ENCODE results near the gene UQCRQ.
"Not testable (repeated sequence)": the region's sequence is repeated elsewhere in the genome, so short reads cannot be mapped to it uniquely, and the experiment has no call there.

UQCRQ gene

DNA sequence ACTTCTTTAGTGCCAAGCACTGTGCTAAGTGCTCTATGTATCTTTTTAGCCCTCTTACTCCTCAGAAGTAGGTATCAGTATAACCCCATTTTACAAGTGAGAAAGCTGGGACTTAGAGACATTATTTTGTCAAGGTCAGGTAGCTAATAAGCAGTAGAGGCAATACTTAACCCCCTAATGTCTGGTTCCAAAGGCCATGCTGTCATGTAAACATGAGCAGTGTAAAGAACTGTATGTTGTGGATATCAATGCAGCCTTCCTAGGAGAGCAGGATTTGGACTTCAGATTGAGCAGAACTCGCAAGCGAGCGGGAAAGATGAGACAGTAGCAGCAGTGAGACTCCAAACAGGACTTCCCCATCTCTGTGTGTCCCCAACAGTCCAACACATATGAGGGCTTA is 32.4 kb upstream of the UQCRQ start:
- no peak for DNase-seq

DNA sequence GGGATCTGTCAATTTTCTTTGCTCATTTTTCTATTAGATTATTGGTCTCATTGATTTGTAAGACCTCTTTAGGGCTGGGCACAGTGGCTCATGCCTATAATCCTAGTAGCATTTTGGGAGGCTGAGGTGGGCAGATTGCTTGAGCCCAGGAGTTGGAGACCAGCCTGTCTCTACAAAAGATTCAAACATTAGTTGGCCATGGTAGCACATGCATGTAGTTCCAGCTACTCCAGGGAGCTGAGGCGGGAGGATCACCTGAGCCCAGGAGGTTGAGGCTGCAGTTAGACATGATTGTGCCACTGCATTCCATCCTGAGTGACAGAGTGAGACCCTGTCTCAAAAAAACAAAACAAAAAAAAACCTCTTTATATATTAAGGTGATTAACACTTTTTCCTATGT is 29.6 kb upstream of the UQCRQ start:
- no peak for DNase-seq

DNA sequence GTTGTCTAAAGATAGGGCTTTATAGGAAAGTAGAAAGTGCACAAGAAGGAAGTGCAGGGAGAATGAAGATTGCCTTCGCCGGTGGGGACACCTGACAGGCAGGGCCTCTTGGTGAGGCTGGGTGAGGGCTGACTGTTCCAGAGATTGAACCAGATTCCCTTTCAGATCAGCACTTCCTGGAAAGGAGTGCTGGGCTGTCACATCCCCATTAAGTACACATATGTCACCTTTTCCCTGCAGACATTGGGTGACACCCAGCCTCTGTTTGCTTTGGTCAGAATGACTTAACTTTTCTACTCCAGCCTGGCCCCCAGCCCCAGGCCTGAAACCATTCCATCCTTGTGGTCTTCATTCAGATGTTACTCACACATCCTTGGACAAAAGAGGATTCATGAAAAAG is 28.6 kb upstream of the UQCRQ start:
- no peak for DNase-seq

DNA sequence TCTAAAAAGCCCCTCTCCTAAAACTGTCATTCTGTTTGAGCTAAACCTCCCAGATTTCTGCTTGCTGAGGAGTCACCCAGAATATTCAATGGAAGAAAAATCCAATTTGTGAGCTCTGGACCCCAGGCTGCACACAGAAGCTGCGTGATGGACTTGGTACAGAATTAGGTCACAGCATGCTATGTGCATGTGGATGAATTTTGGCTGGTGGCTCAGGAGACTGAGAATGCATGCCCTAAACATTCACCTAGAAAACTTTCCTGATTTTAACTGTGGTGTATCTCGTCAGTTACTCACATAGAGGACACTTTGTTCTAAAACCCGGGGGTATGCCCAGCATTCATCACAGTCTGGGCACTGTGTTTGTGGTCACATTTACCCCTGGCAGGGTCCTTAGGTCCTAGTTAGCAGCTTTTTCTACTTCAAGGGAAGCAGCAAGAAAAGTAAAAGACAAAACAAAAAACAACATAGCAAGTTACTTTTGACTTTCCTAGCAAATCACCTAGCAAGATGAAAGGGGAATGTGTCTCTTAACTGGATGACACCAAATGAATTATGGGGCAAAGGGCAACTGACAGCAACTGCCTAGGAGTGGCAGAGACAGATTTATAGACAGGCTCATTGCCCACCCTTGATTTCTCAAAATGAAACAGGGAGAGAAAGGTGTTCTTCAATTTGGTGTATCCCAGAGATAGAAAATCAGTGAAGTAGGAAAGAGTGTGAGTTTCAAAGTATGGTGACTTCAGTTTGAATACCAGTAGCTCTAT is 27.7 kb upstream of the UQCRQ start:
- DNase-seq = no peak

DNA sequence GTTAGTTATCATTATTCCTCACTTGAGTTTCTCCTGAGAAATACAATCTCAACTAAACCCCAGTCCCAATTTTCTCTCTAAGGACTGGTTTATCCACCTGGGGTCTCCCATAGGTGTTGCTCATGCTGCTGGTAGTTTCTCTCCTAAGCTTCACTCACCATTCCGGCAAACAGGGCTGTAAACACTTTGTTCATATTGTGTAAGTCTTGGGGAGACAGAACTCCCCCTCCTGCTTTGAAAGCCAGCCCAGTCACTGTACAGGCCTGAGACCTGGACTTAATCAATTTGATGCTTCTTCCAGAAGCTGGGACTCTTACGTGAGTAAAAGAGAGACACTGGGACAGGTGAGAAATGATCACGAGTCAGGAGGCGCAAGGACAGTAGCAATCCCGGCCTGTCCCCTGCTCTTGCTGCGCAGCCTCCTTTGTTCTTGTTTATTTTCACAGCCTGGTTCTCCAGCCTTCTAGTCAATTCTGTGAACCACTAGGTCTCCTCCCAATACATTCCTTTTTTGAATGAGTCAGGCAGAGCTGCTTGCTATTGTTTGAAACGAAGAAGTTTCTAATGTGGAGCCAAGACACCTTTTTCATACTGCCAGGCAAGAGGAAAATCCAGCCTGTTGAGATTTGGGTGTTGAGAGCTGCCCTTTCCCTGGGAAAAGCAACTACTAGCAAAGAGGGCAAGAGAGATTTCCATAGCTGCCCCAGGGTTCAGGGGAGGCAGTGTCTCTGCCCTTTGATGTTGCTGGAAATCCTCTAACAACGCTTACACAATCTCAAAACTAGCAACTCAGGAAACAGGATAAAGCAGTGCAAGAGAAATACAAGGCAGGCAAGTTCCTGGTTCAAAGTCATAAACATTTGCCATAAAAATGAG is 26.8 kb upstream of the UQCRQ start:
- DNase-seq = no peak

DNA sequence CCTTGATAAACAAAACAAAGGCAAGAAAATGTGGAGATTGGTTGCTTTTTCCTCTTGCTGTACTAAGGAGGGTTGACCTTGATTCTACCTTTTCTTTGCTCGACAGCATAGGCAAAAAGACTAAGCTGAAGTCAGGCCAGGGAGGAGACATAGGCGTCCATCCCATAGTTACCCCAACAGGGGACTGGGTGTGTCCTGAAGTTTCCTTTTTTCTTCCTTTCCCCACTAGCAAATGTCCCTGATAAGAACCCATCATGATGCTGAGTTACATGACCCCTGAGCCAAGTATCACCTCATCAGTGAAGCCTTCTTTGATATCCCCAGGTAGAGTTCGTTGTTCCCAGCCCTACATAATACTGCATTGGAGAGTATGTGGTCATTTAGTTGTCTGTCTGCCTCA is 26.1 kb upstream of the UQCRQ start:
- no peak for DNase-seq

DNA sequence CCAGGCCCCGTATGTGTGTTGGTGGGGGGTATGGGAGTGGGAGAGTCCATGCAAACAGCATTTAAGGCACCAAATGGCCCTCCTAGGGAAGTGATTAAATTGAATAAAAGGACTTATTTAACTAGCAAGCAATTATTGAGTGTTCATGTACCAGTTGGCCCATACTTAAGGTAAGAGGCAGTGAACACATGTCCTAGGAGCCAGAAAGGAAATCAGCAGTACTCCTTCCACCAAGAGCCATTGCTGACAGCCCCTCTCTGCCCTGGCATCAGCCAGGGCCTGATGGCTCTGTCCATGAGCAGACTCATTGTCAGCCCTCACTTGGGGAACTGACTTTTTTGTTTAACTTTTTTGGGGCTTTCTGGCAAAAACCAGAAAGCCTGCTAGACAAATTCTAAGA is 25.5 kb upstream of the UQCRQ start:
- no peak for DNase-seq

DNA sequence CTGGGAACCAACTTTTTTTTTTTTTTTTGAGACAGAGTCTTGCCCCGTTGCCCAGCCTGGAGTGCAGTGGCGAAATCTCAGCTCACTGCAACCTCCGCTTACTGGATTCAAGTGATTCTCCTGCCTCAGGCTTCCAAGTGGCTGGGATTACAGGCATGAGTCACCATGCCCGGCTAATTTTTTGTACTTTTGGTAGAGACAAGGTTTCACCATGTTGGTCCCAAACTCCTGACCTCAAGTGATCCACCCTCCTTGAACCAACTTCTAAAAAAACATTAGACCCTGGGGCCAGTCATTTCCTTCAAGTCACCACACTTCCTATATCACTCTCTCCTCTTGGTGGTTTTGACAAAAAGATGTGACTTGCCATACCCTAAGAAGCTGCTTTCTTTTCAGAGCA is 25.1 kb upstream of the UQCRQ start:
- no peak for DNase-seq

DNA sequence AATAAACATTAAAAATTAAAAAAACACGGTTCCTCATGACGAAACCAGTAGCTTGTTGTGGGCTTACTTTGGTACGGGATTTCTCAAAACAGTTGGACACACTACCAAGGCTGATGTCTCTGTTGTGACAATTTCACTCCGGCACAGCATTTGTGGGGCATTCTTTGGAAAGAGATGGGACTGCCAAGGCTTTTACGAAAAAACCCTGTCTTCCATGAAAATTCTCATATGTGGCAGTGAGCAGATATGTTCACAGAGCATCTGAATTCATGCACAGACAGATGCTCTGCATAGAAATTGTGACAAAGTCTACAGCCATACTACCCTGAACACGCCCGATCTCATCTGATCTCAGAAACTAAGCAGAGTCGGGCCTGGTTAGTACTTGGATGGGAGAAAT is 18.2 kb upstream of the UQCRQ start:
- no peak for DNase-seq

DNA sequence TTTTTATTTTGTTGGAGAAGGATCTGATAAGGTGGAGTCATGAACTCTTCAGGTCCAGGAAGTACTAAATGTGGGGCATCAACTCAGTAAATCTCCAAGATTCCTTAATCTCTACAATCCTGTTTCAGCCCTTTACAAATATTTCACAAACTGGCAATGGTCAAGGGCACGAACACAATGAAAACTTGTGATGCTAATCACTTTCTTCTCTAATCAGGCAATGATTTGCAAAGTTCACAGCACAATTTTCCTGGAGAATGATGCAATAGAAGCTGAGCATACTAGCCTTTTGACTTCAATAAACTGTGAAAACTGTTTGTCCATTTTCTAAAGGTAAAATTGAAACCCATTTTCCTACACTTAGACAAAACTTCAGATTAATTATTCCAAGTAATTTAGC is 17.1 kb upstream of the UQCRQ start:
- no peak for DNase-seq

DNA sequence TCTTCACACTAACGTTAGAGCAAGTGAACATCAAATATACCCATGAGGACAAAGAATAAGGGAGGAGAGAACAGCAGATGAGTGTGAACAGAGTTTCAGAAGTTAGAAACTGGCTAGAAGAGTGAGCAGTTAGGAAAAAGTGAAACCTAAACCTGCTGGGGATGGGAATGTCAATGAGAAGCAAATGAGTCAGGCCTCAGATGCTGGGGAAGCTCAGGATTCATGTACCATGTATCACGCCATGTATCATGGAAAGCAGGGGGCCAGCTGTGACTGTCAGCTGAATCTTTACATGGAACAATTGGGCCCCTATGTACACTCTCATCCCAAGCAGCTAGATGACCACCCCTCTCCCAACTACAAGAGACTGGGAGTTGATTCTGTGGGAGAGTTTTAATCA is 16.4 kb upstream of the UQCRQ start:
- no peak for DNase-seq

DNA sequence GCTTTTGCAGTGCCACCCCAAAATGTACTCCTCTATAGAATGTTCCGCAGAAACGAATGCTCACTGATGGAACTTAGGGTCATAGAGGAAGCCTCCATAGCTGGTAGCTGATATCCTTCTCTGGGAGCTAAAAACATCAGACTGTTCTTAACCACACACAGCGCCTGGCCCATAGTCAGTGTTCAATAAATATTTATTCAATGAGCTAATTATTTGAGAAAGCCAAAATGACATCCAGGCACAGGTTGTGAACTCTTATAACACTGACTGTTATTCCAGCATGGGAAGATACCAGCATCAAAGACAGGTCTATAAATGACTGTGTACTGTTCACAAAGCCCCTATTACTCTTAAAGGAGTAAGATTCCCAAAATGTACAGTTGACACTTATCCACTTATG is 13.1 kb upstream of the UQCRQ start:
- DNase-seq = no peak

DNA sequence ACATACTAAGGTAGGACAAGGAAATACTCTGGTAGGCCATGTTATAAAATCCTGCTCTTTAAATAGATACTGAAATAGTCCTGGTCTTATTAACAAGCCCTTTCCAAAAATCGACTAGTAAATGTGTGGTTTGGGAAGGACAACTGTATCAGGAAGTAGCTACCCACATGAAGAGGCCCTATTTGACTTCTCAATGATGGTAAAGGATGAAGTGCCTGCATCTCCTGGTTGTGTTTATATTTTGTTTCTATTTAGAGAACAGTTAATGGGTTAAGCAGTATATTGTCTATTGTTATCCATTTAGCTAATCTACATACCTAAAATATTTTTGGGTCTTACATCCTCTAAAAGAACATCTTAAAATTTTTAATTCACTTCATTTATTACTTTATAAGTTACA is 12.7 kb upstream of the UQCRQ start:
- no peak for DNase-seq

DNA sequence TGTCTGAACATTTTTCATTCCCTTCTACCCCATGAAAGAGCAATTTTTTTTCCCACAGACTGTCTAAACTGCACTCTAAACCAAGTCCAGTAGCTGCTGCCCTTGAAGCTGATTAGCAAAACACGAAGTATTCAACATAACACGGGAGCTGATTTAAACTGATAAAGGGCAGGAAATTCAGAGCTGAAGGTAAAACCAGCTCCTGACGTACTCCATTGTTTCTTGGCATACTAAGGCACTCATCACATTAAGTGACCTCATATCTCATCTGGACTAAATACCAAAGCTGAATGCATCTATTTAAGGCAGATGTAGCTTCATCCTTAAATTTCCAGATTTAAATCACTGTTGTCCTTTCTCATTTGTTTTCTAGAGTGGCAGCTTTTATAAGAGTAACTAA is 12.1 kb upstream of the UQCRQ start:
- no peak for DNase-seq

DNA sequence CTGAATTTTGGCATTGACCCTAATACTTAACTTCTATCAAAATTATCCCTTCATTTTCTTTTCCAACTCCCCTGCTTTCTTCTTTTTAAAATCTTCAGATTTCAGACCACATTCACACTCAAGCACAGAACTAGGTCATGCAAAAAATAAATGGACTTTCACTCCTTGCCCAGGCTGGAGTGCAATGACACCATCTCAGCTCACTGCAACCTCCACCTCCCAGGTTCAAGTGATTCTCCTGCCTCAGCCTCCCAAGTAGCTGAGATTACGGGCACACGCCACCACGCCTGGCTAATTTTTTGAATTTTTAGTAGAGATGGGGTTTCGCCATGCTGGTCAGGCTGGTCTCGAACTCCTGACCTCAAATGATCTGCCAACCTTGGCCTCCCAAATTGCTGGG is 11.4 kb upstream of the UQCRQ start:
- DNase-seq = not testable (repeated sequence)

DNA sequence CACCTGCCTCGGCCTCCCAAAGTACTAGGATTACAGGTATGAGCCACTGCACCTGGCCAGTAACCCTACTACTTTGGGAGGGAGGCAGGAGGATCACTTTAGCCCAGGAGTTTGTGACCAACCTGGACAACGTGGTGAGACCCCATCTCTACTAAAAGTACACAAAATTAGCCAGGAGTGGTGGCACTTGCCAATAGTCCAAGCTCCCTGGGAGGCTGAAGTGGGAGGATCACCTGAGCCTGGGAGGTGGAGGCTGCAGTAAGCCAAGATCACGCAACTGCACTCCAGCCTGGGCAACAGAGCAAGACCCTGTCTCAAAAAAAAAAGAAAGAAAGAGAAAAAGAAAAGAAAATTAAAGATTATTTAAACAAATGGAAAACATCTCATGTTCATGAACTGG is 10.4 kb upstream of the UQCRQ start:
- DNase-seq = no peak

DNA sequence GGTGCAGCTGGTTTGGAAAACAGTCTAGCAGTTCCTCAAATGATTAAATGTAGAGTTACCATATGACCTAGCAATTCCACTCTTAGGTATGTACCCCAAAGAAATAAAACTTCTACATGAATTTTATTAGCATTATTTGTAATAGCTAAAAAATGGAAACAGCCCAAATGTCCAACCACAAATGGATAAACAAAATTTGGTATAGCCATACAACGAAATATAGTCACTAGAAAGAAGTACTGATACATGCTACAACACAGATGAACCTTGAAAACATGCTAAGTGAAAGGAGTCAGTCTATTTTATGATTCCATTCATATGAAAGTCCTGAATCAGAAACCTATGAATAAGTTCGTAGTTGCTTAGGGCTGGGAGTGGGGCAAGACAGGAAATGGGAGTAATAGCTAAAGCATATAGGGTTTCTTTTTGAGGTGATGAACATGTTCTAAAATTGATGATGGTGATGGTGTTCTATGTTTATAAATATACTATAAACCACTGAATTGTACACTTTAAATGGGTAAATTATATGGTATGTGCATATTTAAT is 6.5 kb upstream of the UQCRQ start:
- DNase-seq = no peak

DNA sequence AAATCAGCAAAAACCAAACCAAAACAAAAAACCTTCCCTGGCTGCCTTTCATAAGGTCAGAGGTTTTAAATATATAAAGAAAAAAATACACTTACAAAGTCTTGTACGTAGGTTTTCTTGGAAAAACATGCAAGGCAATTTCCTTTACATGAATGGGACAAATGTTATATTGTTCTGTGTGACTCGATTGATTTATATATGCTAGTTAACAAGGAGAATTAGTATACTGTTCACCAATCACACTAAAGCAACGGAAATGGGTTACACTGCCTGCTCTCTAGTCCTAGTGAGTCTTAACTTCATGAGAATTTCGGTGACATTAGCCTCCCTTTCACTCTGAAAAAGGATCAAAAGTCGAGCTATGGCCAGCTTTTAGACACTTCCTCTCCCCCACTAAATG is 5.7 kb upstream of the UQCRQ start:
- DNase-seq = no peak

DNA sequence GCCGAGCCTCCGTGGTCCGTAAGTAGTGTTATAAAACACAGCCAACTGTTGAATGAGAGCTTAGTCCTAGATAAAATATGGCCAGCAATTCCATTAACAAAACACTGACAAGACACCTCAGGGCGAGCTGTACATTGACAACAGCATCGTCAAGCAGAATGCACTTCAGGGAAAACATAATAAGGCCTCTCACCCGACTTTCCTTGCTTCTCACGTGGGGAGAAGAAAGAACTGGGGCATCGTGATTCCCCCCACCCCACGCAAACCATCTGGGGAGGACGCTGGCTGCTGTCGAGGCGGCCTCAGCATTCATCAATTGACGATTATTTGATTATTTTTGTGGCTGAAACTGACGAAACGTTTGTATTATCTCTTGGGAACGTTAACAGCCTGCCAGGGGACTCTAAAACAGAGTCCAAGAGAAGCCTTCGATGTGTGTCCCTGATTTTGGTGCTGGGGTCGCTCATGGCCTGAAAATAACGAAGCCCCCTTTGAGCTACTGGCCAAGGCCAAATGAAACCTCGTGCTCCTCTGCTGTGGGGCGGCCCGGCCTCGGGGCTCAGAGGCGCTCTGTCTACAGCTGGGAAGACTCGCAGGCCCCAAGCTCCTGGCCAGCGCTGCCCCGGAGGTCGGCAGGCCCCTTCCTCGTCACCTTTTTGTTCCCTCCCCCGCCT is 637 bp upstream of the UQCRQ start:
- no peak for DNase-seq

DNA sequence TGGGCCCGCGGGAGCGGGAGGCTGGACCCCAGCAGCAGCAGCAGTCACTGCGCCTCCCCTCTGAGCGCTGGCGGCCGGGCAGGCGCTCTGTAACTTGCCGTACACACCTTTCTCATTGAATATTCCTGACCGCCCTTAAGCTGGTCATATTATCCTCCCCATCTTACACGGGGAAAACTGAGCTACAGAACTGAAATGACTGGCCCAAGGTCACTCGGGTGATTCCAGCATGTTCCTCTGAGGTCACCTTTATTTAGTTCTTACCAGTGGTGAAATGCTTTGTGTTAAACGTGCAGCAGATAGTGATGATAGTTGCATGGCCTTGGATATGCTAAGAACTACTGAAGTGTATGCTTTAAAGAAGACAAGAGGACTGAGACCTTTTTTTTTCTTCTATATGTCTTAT is 607 bp downstream of the UQCRQ start:
- no peak for DNase-seq

DNA sequence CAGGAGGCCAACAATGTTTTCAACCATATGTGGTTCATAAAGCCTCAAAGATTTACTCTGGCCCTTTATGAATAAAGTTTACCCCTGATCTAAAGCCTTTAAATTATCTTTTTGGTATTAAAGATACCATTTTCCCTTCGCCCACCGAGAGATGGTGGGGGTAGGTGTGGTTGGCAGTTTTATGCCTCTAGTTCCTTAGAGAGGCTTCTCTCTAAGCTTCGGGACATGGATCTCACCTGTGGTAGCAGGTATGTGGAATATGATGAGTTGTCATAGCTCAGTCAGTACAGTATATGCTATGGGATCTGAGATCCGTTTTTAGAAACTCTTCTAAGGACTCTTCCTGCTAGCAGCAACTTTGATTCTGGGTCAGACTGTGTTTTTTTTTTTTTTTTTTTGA is 2.3 kb downstream of the UQCRQ start:
- DNase-seq = no peak

DNA sequence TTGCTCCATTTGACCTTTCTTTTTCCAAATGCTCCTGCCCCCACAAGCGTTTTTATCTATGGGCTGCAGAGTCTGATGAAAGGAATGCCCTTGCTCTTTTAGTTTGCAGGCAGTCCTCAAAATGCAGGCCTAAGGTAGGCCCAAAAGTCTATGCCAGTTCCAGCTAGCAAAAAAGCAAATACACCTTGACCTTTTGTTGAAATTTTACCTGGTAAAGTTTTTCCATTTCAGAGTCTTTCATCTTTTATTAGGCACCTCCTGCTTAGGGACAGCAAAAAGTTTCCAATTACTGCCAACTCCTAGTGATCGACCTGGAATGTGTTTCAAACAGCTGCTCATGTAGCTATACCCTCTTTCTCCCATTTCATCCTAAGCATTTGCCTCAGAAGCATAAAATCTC is 4.4 kb downstream of the UQCRQ start:
- DNase-seq = no peak

DNA sequence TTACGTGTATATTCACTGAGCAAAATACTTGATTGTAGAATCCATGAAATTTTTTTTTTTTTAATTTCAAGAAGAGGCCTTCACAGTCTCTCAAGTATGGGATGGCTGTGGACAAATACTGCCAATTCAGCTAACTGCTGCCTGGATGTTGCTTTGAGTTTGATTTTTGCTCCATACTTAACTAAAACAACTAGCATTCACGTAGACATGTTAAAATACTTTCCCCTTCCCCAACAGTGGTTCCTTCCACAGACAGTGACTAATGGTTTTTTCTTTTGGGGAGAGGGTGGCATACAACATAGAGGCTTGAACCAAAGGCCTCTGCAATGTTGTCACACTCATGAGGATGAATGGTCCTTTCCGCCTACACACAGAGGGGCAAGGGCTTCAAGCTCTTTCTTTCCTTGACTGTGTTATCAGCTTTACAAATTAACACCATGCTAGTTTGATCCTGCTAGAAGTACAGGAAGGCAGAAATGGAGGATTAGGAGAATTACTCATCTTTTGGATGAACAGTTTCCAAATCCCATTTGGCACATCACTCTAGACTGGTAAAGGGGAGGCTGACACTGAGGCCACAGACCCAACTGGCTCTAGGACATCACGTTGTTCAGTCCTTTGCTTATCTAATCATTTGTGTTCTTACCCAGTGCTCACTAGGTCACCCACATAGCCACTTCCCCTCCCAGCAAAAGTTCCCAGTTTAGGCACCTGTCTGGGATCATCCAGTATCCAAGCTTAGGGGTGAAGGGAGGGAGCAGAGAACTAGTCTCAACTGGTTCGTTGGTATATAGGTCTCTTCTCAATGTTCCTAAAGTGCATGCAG is 5.2 kb downstream of the UQCRQ start:
- DNase-seq = no peak
